ENCODE measurements around the gene HAUS1.

HAUS1 gene

GRCh38 chr18:46167971-46168370, 63.8 kb downstream of the HAUS1 start:
- no peak for DNase-seq (ENCODE audit: low spot score in 2 of 2)
- H3K4me1 ChIP-seq, result peaks cover 6% of the 10 kb centered on the region
- H3K36me3 ChIP-seq (replicated peaks), result no peaks in the 10 kb centered on the region
- in situ Hi-C loops (cut with MboI; ENCODE audit: low sequenced_read_pairs), result no loop called here
- no peaks in the 10 kb centered on the region for H3K27me3 ChIP-seq (ENCODE audit: low read depth)
- H3K9me3 ChIP-seq, result no peaks in the 10 kb centered on the region
- H3K4me3 ChIP-seq, result no peak overlapping the region

GRCh38 chr18:46169464-46169941, 65.3 kb downstream of the HAUS1 start:
- no peak overlapping the region for H3K4me3 ChIP-seq
- peaks cover 4% of the 10 kb centered on the region for H3K4me1 ChIP-seq
- in situ Hi-C loops (cut with MboI; ENCODE audit: low sequenced_read_pairs), result no loop called here
- no peaks in the 10 kb centered on the region for H3K27me3 ChIP-seq (ENCODE audit: low read depth)
- peaks cover 6% of the 10 kb centered on the region; the same call in 1 of the 2 replicates for H3K36me3 ChIP-seq (replicated peaks)
- no peak for DNase-seq (ENCODE audit: low spot score in 2 of 2)
- H3K9me3 ChIP-seq, result no peaks in the 10 kb centered on the region

GRCh38 chr18:46171331-46171730, 67.1 kb downstream of the HAUS1 start:
- Histone ChIP-seq H3K27me3 (ENCODE audit: low read depth) (no peaks in the 10 kb centered on the region), H3K4me3 (no peak overlapping the region), H3K36me3 (replicated peaks) (peaks cover 7% of the 10 kb centered on the region; the same call in 1 of the 2 replicates), H3K4me1 (peaks cover 12% of the 10 kb centered on the region), H3K9me3 (no peaks in the 10 kb centered on the region)
- no peak for DNase-seq (ENCODE audit: low spot score in 2 of 2)
- in situ Hi-C loops (cut with MboI; ENCODE audit: low sequenced_read_pairs), result no loop called here

- peaks cover 7% of the 10 kb centered on the region; the same call in 1 of the 2 replicates for H3K36me3 ChIP-seq (replicated peaks)
- in situ Hi-C loops (cut with MboI; ENCODE audit: low sequenced_read_pairs), result no loop called here
Observed at GRCh38 chr18:46173393-46174341, 69.5 kb downstream of the HAUS1 start.

GRCh38 chr18:46174342-46175041, 70.3 kb downstream of the HAUS1 start:
- H3K4me3 ChIP-seq, result peak overlapping the region; percentile 92
- H3K4me1 ChIP-seq, result peaks cover 12% of the 10 kb centered on the region
- in situ Hi-C loops (cut with MboI; ENCODE audit: low sequenced_read_pairs), result no loop called here
- H3K27me3 ChIP-seq (ENCODE audit: low read depth), result no peaks in the 10 kb centered on the region
- H3K9me3 ChIP-seq, result no peaks in the 10 kb centered on the region
- H3K36me3 ChIP-seq (replicated peaks), result peaks cover 7% of the 10 kb centered on the region; the same call in 1 of the 2 replicates
- peak in 1 of 2 experiments; percentile 56 for DNase-seq (ENCODE audit: low spot score in 2 of 2)

More at GRCh38 chr18:46173393-46174341, 69.5 kb downstream of the HAUS1 start:
- DNase-seq (ENCODE audit: low spot score in 2 of 2), result peak; percentile 84 to 96
- Histone ChIP-seq H3K4me3 (peak overlapping the region; percentile 92), H3K4me1 (peaks cover 12% of the 10 kb centered on the region), H3K9me3 (no peaks in the 10 kb centered on the region), H3K27me3 (ENCODE audit: low read depth) (no peaks in the 10 kb centered on the region)

- Histone ChIP-seq H3K4me1 (peaks cover 12% of the 10 kb centered on the region), H3K9me3 (no peaks in the 10 kb centered on the region), H3K36me3 (replicated peaks) (peaks cover 7% of the 10 kb centered on the region; the same call in 1 of the 2 replicates), H3K4me3 (no peak overlapping the region), H3K27me3 (ENCODE audit: low read depth) (no peaks in the 10 kb centered on the region)
- in situ Hi-C loops (cut with MboI; ENCODE audit: low sequenced_read_pairs), result no loop called here
- no peak for DNase-seq (ENCODE audit: low spot score in 2 of 2)
Observed at GRCh38 chr18:46176001-46176400, 71.8 kb downstream of the HAUS1 start.

Measured in HAP-1 (cell line).